Measurements from ENCODE around the gene HIPK1.

DNA sequence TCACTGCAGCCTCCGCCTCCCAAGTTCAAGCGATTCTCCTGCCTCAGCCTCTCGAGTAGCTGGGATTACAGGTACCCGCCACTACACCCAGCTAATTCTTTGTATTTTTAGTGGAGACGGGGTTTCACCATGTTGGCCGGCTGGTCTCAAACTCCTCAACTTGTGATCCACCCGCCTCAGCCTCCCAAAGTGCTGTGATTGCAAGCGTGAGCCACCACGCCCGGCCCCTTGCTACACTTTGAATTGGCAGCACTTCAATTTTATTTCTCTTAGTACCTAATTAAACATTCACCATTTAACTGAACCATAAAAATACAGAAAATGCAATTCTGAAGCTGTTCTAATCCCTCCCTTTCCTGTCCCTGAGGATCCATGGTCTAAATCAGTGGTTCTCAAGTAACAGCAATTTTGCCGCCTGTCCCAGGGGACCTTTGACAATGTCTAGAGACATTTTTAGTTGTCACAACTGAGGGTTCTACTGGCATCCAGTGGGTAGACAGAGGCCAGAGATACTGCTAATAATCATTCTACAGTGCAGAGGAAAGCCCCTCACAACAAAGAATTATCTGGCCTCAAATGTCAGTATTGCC is 37.4 kb upstream of the HIPK1 start:
- TF ChIP-seq GATA3 (IDR thresholded peaks at IDR 0.05; ENCODE audit: low read depth, low read length) (no peak), GATA2 (IDR thresholded peaks at IDR 0.05; ENCODE audit: low read depth, low read length) (no peak)

All from SH-SY5Y (cell line).